ENCODE results near the gene SPSB4. TPM values are rescaled to one million over a fixed set of nuclear protein-coding genes. Genes with fewer than 3 reads are reported as not detected.

SPSB4 gene
- total RNA-seq, 1 donor from 2014 or later: not detected

- Mint-ChIP-seq H3K9me3 (no peaks in the 10 kb centered on the region), H3K27ac (no peak overlapping the region)
- intact Hi-C loops (cut with micrococcal nuclease): no loop called here
Observed at GRCh38 chr3:141181196-141181595, 130.0 kb downstream of the SPSB4 start.

GRCh38 chr3:141181819-141182218, 130.7 kb downstream of the SPSB4 start:
- peaks cover 14% of the 10 kb centered on the region for H3K27me3 Mint-ChIP-seq (ENCODE audit: insufficient read depth)
- H3K36me3 Mint-ChIP-seq (ENCODE audit: low read depth): no peaks in the 10 kb centered on the region
- no peak overlapping the region for H3K4me3 Mint-ChIP-seq
- H3K27ac Mint-ChIP-seq: no peak overlapping the region
- intact Hi-C loops (cut with micrococcal nuclease): no loop called here
- DNase-seq (ENCODE audit: low spot score): no peak
- no peaks in the 10 kb centered on the region for H3K4me1 Mint-ChIP-seq (ENCODE audit: low read depth)
- no peaks in the 10 kb centered on the region for H3K9me3 Mint-ChIP-seq

More at GRCh38 chr3:141181196-141181595, 130.0 kb downstream of the SPSB4 start:
- DNase-seq (ENCODE audit: low spot score): no peak
- Mint-ChIP-seq H3K36me3 (ENCODE audit: low read depth) (no peaks in the 10 kb centered on the region), H3K4me1 (ENCODE audit: low read depth) (no peaks in the 10 kb centered on the region), H3K27me3 (ENCODE audit: insufficient read depth) (peaks cover 14% of the 10 kb centered on the region), H3K4me3 (no peak overlapping the region)

DNA sequence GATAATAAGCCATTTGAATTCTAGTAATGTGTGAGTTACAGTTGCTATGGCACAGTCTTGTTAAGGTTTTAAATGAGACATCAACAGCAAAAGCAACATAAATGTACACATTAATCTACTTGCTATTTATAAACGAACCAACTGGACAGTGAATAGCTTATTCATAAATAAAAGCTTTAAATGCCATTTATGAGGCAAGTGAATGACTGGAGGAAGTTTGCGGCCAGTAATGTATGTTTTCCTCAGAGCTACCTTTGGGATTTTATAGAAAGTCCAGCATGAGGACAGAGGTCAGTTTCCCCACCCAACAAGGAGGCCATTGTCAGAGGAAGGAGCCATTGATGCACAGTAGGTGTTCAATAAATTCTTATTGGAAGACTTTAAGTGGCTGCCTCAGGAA, 132.5 kb downstream of the SPSB4 start:
- intact Hi-C loops (cut with micrococcal nuclease): no loop called here
- no peaks in the 10 kb centered on the region for H3K9me3 Mint-ChIP-seq
- H3K4me3 Mint-ChIP-seq: no peak overlapping the region
- H3K27me3 Mint-ChIP-seq (ENCODE audit: insufficient read depth): peaks cover 16% of the 10 kb centered on the region
- H3K4me1 Mint-ChIP-seq (ENCODE audit: low read depth): no peaks in the 10 kb centered on the region
- no peak overlapping the region for H3K27ac Mint-ChIP-seq
- DNase-seq (ENCODE audit: low spot score): no peak
- H3K36me3 Mint-ChIP-seq (ENCODE audit: low read depth): no peaks in the 10 kb centered on the region

DNA sequence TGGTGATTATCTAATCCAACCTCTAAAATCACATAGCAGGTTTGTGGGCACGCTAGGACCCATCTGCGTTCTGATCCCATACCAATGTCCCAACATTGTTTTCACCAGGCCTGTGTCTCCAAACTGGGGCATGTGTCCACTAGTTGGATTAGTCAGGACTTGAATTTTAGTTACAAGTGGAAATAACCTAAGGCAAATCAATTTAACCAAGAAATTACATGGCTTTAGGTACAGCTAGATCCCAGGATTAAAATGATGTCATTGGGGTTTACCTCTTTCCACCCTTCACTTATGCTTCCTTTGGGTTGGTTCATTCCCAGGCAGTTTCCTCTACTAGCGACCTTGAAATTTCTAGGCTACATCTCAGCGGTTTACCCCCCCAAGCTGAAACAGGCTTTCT, 133.3 kb downstream of the SPSB4 start:
- intact Hi-C loops (cut with micrococcal nuclease): no loop called here
- no peaks in the 10 kb centered on the region for H3K9me3 Mint-ChIP-seq
- H3K4me1 Mint-ChIP-seq (ENCODE audit: low read depth): no peaks in the 10 kb centered on the region
- H3K27me3 Mint-ChIP-seq (ENCODE audit: insufficient read depth): peaks cover 18% of the 10 kb centered on the region
- no peaks in the 10 kb centered on the region for H3K36me3 Mint-ChIP-seq (ENCODE audit: low read depth)
- H3K4me3 Mint-ChIP-seq: no peak overlapping the region
- H3K27ac Mint-ChIP-seq: no peak overlapping the region
- DNase-seq (ENCODE audit: low spot score): no peak

DNA sequence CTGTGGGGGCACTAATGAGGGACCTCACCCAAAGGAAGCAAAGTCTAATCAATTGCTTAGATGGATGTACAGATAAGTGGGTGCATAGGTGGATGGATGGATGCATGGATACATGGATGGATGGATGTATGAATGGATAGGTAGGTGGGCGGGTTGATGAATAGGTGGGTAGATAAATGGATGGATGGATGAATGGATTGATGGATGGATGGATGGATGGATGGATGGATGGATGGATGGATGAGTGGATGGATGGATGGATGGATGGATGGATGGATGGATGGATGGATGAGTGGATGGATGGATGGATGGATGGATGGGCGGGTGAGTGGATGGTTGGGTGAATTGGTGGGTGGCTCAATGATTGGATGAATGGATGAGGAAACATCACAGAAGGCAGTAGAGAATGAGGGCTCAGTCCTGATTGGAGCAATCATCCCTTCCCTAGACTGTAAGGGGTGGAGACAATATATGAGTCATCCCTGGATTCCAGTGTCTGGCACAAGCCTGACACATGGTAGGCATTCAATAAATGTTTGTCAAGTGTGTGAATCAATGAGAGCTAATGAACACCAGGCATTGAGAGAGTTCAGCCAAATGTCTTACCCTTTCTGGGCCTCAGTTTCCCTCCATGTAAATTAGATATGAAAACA, 140.1 kb downstream of the SPSB4 start:
- H3K4me1 Mint-ChIP-seq (ENCODE audit: low read depth): peaks cover 15% of the 10 kb centered on the region
- H3K27ac Mint-ChIP-seq: no peak overlapping the region
- peaks cover 14% of the 10 kb centered on the region for H3K27me3 Mint-ChIP-seq (ENCODE audit: insufficient read depth)
- no peak overlapping the region for H3K4me3 Mint-ChIP-seq
- no peak for DNase-seq (ENCODE audit: low spot score)
- no peaks in the 10 kb centered on the region for H3K9me3 Mint-ChIP-seq
- intact Hi-C loops (cut with micrococcal nuclease): no loop called here
- no peaks in the 10 kb centered on the region for H3K36me3 Mint-ChIP-seq (ENCODE audit: low read depth)

DNA sequence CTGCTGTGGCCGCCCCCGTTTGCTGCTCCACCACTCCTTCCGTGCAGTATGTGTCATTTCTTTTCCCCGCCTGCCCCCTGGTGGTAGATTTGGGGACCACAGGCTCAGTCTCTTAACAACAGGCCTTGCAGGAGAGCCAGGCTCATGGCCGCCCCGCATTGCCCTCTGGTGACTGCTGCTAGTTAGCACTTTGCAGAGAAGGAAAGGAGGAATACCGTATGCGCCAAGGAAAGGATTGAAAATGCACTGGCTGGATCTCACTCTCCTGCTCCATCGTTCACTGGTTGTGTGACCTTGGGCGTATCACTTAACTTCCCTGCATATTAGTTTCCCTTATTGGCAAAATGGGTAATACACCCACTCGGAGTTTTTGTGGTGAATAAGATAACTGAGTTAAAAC, 141.2 kb downstream of the SPSB4 start:
- Mint-ChIP-seq H3K9me3 (no peaks in the 10 kb centered on the region), H3K27ac (peak overlapping the region; percentile 50), H3K36me3 (ENCODE audit: low read depth) (no peaks in the 10 kb centered on the region), H3K27me3 (ENCODE audit: insufficient read depth) (peaks cover 25% of the 10 kb centered on the region), H3K4me1 (ENCODE audit: low read depth) (peaks cover 15% of the 10 kb centered on the region), H3K4me3 (no peak overlapping the region)
- intact Hi-C loops (cut with micrococcal nuclease): loop anchor here (1.0 kb wide), 5 partner anchors 64 to 294 kb away; no protein-coding TSS in a partner anchor
- peak; percentile 89 for DNase-seq (ENCODE audit: low spot score)

DNA sequence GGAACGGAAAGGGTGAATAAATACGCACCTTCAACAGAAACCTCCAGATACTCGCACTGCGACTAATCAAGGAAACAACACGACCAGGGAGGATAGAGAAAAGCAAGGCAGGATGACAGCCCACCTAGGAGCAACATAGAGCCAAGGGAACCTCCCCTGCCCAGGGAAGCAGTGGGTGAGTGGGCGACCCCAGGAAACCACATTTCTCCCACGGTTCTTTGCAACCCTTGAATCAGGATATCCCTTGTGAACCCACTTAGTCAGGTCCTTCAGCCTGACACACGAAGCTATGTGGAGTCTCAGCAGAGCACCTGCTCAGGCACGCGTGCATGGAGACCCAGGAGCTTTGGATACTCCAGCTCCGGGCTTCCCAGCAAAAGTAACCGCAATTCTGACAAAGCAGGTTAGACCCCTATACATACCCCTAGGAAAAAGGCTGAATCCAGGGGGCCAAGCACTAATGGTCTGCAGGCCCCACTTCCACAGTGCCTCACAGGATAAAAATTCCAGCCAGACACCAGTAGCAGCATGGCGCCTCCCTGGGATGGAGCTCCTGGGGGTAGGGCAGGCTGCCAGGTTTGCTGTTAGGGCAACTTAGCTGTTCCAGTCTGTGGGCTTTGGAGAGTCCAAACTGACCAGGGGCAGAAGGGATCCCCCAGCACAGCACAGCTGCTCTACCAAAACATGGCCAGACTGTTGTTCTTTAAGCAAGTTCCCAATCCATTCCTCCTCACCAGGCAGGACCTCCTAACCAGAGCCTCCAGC, 142.1 kb downstream of the SPSB4 start:
- Mint-ChIP-seq H3K36me3 (ENCODE audit: low read depth) (no peaks in the 10 kb centered on the region), H3K27me3 (ENCODE audit: insufficient read depth) (peaks cover 32% of the 10 kb centered on the region), H3K4me1 (ENCODE audit: low read depth) (peaks cover 15% of the 10 kb centered on the region), H3K4me3 (no peak overlapping the region), H3K9me3 (no peaks in the 10 kb centered on the region), H3K27ac (no peak overlapping the region)
- DNase-seq (ENCODE audit: low spot score): no peak
- intact Hi-C loops (cut with micrococcal nuclease): no loop called here

Other genes starting within 250 kb of the SPSB4 start
- 49.5 and 52.3 TPM in 2 replicates for gene SLC25A36, start 109.5 kb upstream of the SPSB4 start, total RNA-seq
- gene PXYLP1, start 180.5 kb downstream of the SPSB4 start, total RNA-seq: 11.6 and 12.1 TPM in 2 replicates